NCI-H82 treated with DMSO at 0.1 percent for 48 hours (cell line): ENCODE results near the gene SHISA8.

Experiments used
- DNase-seq: peaks from one replicate; lab custom pipeline; 2025; ENCODE audit not compliant: unreplicated experiment; lab: John Stamatoyannopoulos, UW

The SHISA8 gene

DNA sequence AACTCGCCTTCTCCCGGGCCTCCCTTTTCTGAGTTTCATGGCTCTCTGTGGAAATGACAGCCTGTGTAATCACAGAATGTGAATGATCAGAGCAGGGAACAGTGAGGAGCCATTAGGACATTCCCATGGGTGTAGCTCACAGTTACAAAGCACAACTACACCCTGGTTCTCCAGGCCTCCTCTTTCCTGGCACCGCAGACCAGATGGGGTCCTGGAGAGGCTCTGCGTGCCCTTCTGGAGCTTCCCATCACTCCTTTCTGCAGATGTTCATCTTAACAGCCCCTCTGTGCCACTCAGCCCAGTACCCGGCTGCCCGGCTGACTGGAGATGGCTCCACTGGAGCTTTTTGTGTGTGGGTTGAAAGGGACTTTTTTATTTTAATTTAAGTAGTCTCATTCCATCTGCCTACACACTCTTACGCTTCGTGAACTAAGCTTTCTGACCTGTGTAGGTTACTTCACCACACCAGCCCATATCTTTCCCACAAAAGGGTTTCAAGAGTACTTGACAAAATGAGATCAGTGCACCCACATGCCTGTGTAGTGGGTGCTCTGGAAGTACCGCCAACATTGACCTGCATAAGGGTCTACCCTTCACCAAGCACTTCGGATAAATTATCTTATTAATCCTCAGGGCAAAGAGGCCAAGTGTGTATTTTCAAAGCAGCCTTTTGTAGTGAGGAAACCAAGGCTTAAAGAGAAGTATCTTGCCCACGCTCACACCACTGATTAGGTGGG is 52.2 kb downstream of the SHISA8 start:
- DNase-seq = no peak

DNA sequence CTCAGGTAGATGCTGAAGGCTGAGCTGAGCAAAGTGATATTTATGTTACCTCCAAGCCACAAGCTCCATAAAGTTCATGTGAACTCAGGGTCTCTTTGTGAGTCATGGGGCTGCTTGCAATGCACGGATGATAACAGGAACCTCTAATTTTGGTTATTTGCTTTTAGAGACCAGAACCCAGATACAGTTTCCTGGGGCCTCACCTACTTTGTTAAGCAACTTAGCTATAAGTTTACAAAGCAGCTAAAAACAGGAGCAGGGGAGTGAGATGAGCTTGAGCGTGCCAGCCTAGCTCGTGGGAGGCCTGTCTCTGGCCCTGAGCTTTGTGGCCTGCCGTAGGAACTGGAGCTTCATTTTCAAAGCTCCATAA is 52.7 kb downstream of the SHISA8 start:
- no peak for DNase-seq
